ENCODE data around the gene IFT52.

The IFT52 gene

GRCh38 chr20:43694763-43695162 is 104.0 kb downstream of the IFT52 start:
- no peak for DNase-seq

- no peak for DNase-seq
Observed at GRCh38 chr20:43695571-43695970, 104.8 kb downstream of the IFT52 start.

All from CD4-positive, alpha-beta T cell treated with Interleukin-17A for 4 hours (primary cell).